ENCODE measurements around the gene PCSK5. TPM values are rescaled to one million over a fixed set of nuclear protein-coding genes. Genes with fewer than 3 reads are reported as not detected.
"Not testable (repeated sequence)": the region's sequence is repeated elsewhere in the genome, so short reads cannot be mapped to it uniquely, and the experiment has no call there.

PCSK5 gene
- polyA plus RNA-seq, 3 donors = 12.9 to 14.1 (median 14.0) TPM

DNA sequence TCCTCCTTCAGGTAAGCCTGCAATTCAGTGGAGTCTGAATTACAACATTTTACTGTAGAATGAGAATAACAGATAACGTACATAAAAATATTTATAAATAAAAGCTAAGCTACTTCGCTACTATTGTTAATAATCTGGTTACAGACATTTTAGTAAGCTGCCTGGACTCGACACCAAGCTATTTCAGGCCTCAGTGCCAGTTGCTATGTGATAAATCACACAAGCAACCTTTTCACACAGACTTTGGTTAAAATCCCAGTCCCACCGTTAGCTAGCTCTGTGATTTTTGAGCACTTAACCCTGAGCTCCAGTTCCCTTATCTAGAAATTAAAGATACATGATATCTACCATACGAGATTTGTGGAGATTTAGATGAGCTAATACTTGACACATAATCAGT is 403.8 kb downstream of the PCSK5 start:
- no peak for DNase-seq (ENCODE audit: low read depth in 3 of 3, low spot score in 2 of 3)

DNA sequence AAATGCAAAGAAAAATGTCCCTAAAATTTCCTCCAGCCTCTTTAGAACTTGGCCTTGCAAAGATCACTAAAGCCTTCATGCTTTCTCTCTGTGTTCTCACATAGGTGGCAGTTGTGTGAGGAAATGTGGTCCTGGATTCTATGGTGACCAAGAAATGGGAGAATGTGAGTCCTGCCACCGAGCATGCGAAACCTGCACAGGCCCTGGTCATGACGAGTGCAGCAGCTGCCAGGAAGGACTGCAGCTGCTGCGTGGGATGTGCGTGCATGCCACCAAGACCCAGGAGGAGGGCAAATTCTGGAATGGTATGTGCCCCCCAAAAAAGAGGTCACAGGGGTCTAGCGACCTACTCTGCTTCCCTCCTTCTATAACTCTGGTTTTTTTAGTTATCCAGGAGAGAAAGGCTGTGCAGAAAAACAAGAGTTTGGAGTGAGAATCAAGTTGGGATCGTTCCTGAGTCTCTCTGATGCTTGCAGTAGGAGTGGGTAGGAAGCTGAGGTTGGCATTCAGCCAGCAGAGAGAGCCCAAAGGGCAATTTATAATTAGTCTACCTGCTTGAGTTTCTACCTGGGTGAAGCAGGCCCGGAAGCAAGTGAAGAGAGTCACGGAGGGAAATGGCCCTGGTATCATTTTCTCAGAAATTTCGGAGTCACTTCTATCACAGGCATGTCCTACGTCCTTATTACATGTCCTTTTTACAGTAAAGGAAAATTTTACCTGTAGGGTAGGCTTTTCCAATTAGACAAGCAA is 406.3 kb downstream of the PCSK5 start:
- DNase-seq (ENCODE audit: low read depth in 3 of 3, low spot score in 2 of 3) = no peak

GRCh38 chr9:76297721-76298239 is 407.3 kb downstream of the PCSK5 start:
- peak in 1 of 3 donors; percentile 16 for DNase-seq (ENCODE audit: low read depth in 3 of 3, low spot score in 2 of 3)

GRCh38 chr9:76298521-76299144 is 408.2 kb downstream of the PCSK5 start:
- no peak for DNase-seq (ENCODE audit: low read depth in 3 of 3, low spot score in 2 of 3)

- no peak for DNase-seq (ENCODE audit: low read depth in 3 of 3, low spot score in 2 of 3)
These were observed 412.1 kb downstream of the PCSK5 start for GRCh38 chr9:76302543-76302942.

DNA sequence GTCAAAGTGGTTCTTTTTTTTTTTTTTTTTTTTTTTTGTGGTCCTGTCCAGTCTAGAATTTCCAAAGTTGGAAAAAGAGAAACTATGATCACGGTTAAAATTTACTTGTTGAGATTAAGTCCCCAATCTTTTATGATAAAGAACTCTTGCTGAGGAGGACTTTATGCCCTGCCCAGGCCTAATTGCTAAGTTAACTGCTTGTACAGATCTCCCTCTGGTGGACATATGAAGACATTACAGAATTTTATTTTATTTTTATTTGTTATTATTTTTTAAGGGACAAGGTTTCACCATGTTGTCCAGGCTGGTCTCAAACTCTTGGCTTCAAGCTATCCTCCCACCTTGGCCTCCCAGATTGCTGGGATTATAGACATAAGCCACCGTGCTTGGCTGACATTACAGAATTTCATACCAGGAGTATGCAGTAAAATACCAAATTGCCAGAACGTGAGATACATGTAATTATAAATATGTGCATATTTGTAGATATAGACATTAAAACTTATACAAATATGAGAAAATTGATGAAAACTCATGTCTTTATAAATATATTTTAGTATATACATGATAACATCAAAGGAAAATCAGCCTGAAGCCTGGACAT is 412.6 kb downstream of the PCSK5 start:
- peak in 1 of 3 donors; percentile 23 for DNase-seq (ENCODE audit: low read depth in 3 of 3, low spot score in 2 of 3)

DNA sequence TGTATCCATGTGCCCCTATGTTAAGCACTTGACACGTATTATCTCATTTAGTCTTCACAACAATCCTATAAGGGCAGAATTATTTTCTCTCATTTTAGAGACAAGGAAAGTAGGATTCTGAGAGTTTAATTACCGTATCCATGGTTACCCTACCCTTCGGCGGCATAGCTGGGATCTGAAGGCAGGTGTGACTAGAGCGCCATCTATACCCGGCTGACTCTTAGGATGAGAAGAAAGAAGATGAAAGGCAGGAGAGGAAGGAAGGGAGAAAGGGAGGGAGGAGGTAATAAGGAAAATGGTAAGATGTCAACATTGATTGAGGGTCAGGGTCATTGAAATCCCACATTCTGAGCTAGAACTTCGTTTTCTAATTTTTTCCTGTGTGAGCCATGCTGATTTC is 416.6 kb downstream of the PCSK5 start:
- DNase-seq (ENCODE audit: low read depth in 3 of 3, low spot score in 2 of 3) = not testable (repeated sequence)

DNA sequence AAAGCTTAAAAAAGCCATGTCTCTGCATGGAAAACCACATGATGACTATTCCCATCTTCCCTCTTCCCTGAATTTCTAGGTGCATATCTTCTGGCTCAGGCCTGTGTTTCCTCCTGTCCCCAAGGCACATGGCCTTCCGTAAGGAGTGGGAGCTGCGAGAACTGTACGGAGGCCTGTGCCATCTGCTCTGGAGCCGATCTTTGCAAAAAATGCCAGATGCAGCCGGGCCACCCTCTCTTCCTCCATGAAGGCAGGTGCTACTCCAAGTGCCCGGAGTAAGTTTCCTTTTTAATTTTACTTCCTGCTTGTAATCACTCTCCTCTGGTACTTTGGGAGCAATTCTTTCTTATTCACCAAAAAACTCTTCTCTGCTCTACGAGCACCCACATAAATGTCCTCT is 420.1 kb downstream of the PCSK5 start:
- no peak for DNase-seq (ENCODE audit: low read depth in 3 of 3, low spot score in 2 of 3)

GRCh38 chr9:76310991-76311390 is 420.5 kb downstream of the PCSK5 start:
- no peak for DNase-seq (ENCODE audit: low read depth in 3 of 3, low spot score in 2 of 3)

DNA sequence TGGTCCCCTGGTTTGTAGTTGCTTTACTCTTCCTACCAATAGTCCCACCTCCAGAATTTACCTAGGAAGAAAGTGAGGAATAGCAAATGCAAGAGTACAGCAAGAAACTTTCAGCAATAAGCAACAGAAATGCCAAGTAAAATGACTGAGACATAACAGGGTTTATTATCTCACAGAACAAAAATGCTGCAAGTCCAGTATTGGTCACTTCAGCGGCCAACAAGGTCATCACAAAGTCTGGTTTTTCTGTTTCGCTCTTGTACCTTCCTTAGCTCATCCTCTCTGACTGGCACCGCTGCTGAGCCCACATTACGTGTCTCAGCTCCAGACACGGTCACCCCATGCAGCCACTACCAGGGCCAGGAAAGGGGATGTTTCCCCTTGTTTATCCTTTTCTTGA is 421.1 kb downstream of the PCSK5 start:
- DNase-seq (ENCODE audit: low read depth in 3 of 3, low spot score in 2 of 3) = no peak

DNA sequence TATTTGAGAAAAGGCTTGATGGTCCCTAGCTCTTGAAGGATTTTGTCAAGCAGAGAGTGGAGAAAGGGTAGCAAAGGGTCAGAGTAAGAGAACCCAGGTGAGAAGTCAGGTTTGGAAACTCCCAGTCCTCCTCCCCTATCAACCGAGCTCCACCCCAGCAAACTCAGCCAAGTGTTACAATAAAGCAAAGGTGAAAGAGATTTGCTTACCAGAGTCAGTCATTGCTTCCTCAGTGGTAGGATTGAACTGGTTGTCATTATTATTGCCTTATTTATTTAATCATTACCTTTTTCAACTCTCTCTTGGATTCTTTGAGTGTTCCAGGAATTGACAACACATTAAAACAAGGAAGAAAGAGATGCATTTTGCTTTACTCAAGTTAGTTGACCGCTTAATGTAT is 423.3 kb downstream of the PCSK5 start:
- no peak for DNase-seq (ENCODE audit: low read depth in 3 of 3, low spot score in 2 of 3)

DNA sequence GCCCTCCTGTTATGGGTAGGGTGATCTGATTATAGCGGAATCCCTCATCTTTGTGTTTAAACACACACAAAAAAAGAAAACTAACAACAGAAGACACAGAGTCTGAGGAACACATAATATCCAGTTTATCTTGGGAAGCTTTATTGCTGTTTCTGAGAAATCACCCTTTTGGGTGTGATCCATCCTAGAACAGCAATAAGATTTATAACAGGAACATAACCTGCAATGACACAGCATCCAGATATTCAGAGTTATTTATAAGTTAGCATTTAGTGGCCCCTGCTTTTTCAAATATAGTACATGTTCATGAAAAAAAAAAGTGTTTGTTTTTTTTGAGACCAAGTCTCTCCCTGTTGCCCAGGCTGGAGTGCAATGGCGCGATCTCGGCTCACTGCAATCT is 423.8 kb downstream of the PCSK5 start:
- DNase-seq (ENCODE audit: low read depth in 3 of 3, low spot score in 2 of 3) = no peak

DNA sequence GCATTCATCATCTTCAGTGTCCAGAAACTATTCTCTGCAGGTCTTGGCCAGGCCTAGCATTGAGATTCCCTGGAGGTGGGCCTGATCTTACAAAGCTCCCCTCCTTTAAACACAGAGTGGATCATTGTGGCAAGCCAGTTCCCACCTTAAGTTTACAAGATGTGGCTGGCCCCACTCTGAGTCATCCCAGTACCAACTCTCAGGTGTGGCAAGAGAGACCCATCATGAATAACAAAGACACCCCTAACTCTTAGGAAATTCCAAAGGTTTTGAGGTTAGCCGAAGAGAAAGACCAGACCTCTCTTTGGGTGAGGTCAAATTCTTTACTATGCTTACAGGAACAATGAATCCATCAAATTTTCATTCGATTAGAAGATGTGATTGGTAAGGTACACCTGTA is 425.6 kb downstream of the PCSK5 start:
- DNase-seq (ENCODE audit: low read depth in 3 of 3, low spot score in 2 of 3) = no peak

DNA sequence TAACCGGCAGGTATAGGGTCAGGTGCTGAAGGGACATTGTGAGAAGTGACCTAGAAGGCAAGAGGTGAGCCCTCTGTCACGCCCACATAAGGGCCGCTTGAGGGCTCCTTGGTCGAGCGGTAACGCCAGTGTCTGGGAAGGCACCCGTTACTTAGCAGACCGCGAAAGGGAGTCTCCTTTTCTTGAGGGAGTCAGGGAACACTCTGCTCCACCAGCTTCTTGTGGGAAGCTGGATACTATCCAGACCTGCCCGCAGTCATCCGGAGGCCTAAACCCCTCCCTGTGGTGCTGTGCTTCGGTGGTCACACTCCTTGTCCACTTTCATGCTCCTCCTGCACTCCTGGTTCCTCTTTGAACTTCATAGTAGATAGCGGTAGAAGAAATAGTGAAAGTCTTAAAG is 429.0 kb downstream of the PCSK5 start:
- DNase-seq (ENCODE audit: low read depth in 3 of 3, low spot score in 2 of 3) = not testable (repeated sequence)

- DNase-seq (ENCODE audit: low read depth in 3 of 3, low spot score in 2 of 3) = no peak
These were observed 430.8 kb downstream of the PCSK5 start for GRCh38 chr9:76321195-76321828.

- no peak for DNase-seq (ENCODE audit: low read depth in 3 of 3, low spot score in 2 of 3)
These were observed 432.3 kb downstream of the PCSK5 start for GRCh38 chr9:76322810-76323209.

GRCh38 chr9:76323490-76323889 is 433.0 kb downstream of the PCSK5 start:
- no peak for DNase-seq (ENCODE audit: low read depth in 3 of 3, low spot score in 2 of 3)

DNA sequence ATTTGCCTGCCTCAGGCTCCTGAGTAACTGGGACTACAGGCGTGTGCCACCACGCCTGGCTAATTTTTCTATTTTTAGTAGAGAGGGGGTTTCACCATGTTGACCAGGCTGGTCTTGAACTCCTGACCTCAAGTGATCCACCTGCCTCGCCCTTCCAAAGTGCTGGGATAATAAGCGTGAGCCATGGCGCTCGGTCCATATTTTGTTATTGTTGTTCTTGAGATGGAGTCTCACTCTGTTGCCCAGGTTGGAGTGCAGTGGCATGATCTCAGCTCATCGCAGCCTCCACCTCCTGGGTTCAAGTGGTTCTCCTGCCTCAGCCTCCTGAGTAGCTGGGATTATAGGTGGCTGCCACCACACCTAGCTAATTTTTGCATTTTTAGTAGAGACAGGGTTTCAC is 433.6 kb downstream of the PCSK5 start:
- DNase-seq (ENCODE audit: low read depth in 3 of 3, low spot score in 2 of 3) = not testable (repeated sequence)

DNA sequence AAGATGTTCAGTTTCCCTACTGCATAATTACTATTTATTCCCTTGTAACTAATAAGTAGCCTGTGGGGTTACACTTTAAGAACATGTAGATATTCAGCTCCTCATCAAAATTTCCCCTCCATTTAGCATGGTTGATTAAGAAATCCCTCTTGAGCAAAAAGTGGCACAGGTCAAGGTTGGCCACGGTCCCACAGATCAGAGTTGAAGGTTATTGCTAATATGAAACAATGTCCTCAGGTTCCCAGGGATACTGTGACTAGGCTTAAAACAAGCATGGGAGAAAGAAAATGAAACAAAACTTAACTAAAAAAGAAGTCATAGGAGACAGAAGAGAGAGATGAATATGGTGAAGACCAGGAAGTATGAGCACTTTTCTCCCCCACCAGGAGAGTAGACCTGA is 439.6 kb downstream of the PCSK5 start:
- DNase-seq (ENCODE audit: low read depth in 3 of 3, low spot score in 2 of 3) = no peak

GRCh38 chr9:76333388-76333787 is 442.9 kb downstream of the PCSK5 start:
- no peak for DNase-seq (ENCODE audit: low read depth in 3 of 3, low spot score in 2 of 3)

- DNase-seq (ENCODE audit: low read depth in 3 of 3, low spot score in 2 of 3) = no peak
These were observed 443.5 kb downstream of the PCSK5 start for GRCh38 chr9:76333964-76334363.

All from right renal cortex interstitium (tissue), 3 donors.